ENCODE measurements around the gene S100A16.

Gene S100A16

GRCh38 chr1:153573351-153573750, 39.6 kb downstream of the S100A16 start:
- no peak for DNase-seq (ENCODE audit: low read depth)
- no peak overlapping the region for H3K4me3 ChIP-seq (ENCODE audit: low read depth, low read length)
- TF ChIP-seq CTCF (IDR thresholded peaks at IDR 0.05; ENCODE audit: control insufficient read depth, extremely low read depth, insufficient read depth), result no peak

GRCh38 chr1:153572569-153573015, 40.3 kb downstream of the S100A16 start:
- H3K4me3 ChIP-seq (ENCODE audit: low read depth, low read length), result no peak overlapping the region
- DNase-seq (ENCODE audit: low read depth), result peak; percentile 32
- peak; percentile 82 for TF ChIP-seq CTCF (IDR thresholded peaks at IDR 0.05; ENCODE audit: control insufficient read depth, extremely low read depth, insufficient read depth)

- DNase-seq (ENCODE audit: low read depth), result no peak
- H3K4me3 ChIP-seq (ENCODE audit: low read depth, low read length), result no peak overlapping the region
- no peak for TF ChIP-seq CTCF (IDR thresholded peaks at IDR 0.05; ENCODE audit: control insufficient read depth, extremely low read depth, insufficient read depth)
These were observed 41.2 kb downstream of the S100A16 start for GRCh38 chr1:153571706-153572105.

- TF ChIP-seq CTCF (IDR thresholded peaks at IDR 0.05; ENCODE audit: control insufficient read depth, extremely low read depth, insufficient read depth), result no peak
- DNase-seq (ENCODE audit: low read depth), result no peak
- no peak overlapping the region for H3K4me3 ChIP-seq (ENCODE audit: low read depth, low read length)
These were observed 42.1 kb downstream of the S100A16 start for GRCh38 chr1:153570874-153571273.

- H3K4me3 ChIP-seq (ENCODE audit: low read depth, low read length), result no peak overlapping the region
- no peak for TF ChIP-seq CTCF (IDR thresholded peaks at IDR 0.05; ENCODE audit: control insufficient read depth, extremely low read depth, insufficient read depth)
- no peak for DNase-seq (ENCODE audit: low read depth)
These were observed 43.5 kb downstream of the S100A16 start for GRCh38 chr1:153569465-153569864.

- H3K4me3 ChIP-seq (ENCODE audit: low read depth, low read length), result peak overlapping the region; percentile 36
- peak; percentile 22 for DNase-seq (ENCODE audit: low read depth)
- TF ChIP-seq CTCF (IDR thresholded peaks at IDR 0.05; ENCODE audit: control insufficient read depth, extremely low read depth, insufficient read depth), result peak; percentile 97
These were observed 44.4 kb downstream of the S100A16 start for GRCh38 chr1:153568367-153569099.

All from LNCaP clone FGC (cell line).